GM12892 (cell line): Measurements from ENCODE around the gene PDIA5.

ENCODE experiments used
- POLR2A ChIP-seq: IDR thresholded peaks from 2 replicates; pipeline ENCODE4 v1.6.1; 2011; ENCODE audit warnings: low read depth, low read length, control low read depth
- TAF1 ChIP-seq: IDR thresholded peaks from 2 replicates; pipeline ENCODE4 v1.6.1; 2011; ENCODE audit warnings: low read depth, mild to moderate bottlenecking, control low read depth, low read length, borderline replicate concordance

DNA sequence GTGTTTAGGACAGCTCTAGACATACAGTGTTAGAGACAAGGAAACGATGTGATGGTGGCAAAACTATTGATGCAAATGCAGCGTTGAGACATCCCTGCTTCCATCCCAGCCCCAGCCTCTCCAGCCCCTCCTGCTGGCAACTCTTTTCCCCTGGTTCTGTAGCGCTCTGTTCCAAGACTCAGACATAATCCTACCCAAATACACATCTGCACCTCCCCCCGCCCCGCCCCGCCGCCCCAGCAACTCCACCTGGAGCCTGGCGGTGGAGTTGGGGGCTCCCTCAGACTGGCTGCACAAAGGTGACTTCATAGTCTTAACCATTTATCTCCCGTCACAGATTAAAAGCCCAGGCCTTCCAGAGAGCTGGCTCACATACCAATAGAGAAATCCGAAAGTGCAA is 127.7 kb downstream of the PDIA5 start:
- TF ChIP-seq TAF1 (no peak), POLR2A (no peak)
